Uterus (tissue), 4 donors: Measurements from ENCODE around the gene CORIN. TPM values are rescaled to one million over a fixed set of nuclear protein-coding genes. Genes with fewer than 3 reads are reported as not detected.
"Not testable (repeated sequence)": the region's sequence is repeated elsewhere in the genome, so short reads cannot be mapped to it uniquely, and the experiment has no call there.

Experiments
- DNase-seq, 2 donors: peaks; one replicate each; pipeline ENCODE4 v3.0.0-alpha.2; 2019 to 2020
- H3K27ac ChIP-seq, 2 donors: fragments of 200-600 bp; sonication (generic); 1 replicate in 1 of 2; 2 replicates in 1 of 2; pipeline ENCODE4 v1.5.1; 2016 to 2018
- H3K27me3 ChIP-seq, 2 donors: fragments of 200-600 bp; sonication (generic); one replicate each; pipeline ENCODE4 v1.5.1; 2018 to 2019; ENCODE audit warnings: control low read depth in 1 of 2
- H3K36me3 ChIP-seq, 2 donors: fragments of 200-600 bp; sonication (generic); one replicate each; pipeline ENCODE4 v1.5.1; 2019; ENCODE audit warnings: control low read depth in 1 of 2
- H3K4me1 ChIP-seq, 2 donors: fragments of 200-600 bp; sonication (generic); one replicate each; pipeline ENCODE4 v1.5.1; 2018 to 2019; ENCODE audit warnings: control low read depth in 1 of 2
- H3K4me3 ChIP-seq, 2 donors: fragments of 200-600 bp; sonication (generic); 1 replicate in 1 of 2; 2 replicates in 1 of 2; pipeline ENCODE4 v1.5.1; 2018 to 2019; ENCODE audit warnings: mild to moderate bottlenecking in 1 of 2
- H3K9me3 ChIP-seq, 2 donors: fragments of 200-600 bp; sonication (generic); one replicate each; pipeline ENCODE4 v1.5.1; 2019; ENCODE audit warnings: control low read depth in 1 of 2
- CTCF ChIP-seq, 4 experiments: fragments of 200-600 bp in 2 of 4; fragments of 450-650 bp in 2 of 4; sonication (generic) in 2 of 4; IDR thresholded peaks; one replicate each; pipeline ENCODE4 v1.5.1; 2016 to 2019; ENCODE audit warnings: antibody characterized with exemption in 4 of 4, mild to moderate bottlenecking in 2 of 4, moderate library complexity in 1 of 4
- POLR2A ChIP-seq, 2 donors: fragments of 450-650 bp; IDR thresholded peaks; one replicate each; pipeline ENCODE4 v1.6.1; 2016; ENCODE audit warnings: antibody characterized with exemption in 2 of 2, mild to moderate bottlenecking in 1 of 2, moderate library complexity in 1 of 2
- intact Hi-C: fragments of 100-400 bp; cut with DNase I; formaldehyde crosslinking; loops from one replicate; pipeline ENCODE4 v1.15.1; 2023; ENCODE audit warnings: low total_unique reads
- total RNA-seq, 4 donors: library from RNA; depleted of rRNA in 3 of 4; stranded (reverse); fragments of >200 nt in 3 of 4; gene quantifications; one replicate each; pipeline versions ENCODE4 v1.1.0 to v1.2.4, GENCODE V29; 2014 to 2023
- donor health status: DM: yes; HTN: yes; CAD: no.

The CORIN gene
- total RNA-seq, 4 donors from 2014 or later: 4.8 to 8.5 (median 6.4) TPM

DNA sequence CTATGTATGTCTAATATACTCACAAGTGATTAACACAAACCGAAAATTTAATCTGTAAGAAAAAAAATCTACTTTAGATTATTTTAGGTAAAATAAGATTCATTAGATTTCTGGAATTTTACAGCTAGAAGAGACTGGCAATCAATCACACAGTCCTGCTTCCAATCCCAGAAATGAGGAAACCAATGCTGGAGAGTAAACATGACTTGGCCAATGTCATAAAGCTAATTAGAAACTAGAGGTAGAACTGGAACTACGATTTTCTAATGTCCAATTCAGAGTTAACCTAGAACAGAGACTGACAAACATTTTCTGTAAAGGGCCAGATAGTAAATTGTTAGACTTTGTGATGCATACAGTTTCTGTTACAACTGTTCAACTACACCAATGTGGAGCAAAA lies 123.6 kb downstream of the CORIN start:
- DNase-seq: no peak
- H3K4me3 ChIP-seq: no peak overlapping the region
- no peaks in the 10 kb centered on the region for H3K9me3 ChIP-seq
- no peaks in the 10 kb centered on the region for H3K4me1 ChIP-seq
- no peak overlapping the region for H3K27ac ChIP-seq
- intact Hi-C loops: no loop called here
- H3K36me3 ChIP-seq: no peaks in the 10 kb centered on the region
- TF ChIP-seq POLR2A (IDR thresholded peaks at IDR 0.05): no peak
- TF ChIP-seq CTCF (IDR thresholded peaks at IDR 0.05): no peak
- no peaks in the 10 kb centered on the region for H3K27me3 ChIP-seq

DNA sequence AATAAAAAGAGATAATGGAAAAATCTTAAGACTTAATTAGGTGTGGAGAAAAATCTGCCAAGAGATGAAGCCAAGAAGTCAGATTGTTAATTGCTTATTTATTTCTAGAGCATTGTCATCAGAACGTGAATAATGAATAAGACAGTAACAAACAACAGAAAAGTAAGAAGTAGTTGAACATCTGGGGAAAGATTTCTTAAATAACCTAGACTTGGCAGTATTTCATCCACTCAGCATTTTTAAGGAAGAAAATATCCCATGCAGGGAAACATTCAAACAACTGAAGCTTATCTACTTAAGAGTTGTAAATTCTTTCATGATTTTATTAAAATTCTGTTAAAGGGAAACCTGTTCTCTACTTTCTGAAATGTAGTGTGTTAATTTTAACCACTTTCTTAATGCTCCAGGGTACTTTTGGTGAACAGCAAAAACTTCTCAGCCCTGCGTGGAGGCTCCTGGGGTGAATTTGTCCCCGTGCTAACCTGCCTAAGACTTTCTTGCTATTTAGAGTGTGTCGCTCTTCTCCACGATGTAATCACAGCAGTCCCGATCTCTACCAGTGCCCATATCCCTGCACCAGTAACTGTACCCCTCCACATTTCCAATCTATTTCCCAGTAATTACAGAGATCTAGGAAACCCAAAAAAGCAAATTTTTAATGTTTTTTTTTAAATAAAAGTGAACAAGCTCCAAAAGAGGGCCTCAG lies 124.6 kb downstream of the CORIN start:
- TF ChIP-seq CTCF (IDR thresholded peaks at IDR 0.05): no peak
- TF ChIP-seq POLR2A (IDR thresholded peaks at IDR 0.05): no peak
- H3K9me3 ChIP-seq: no peaks in the 10 kb centered on the region
- no peaks in the 10 kb centered on the region for H3K4me1 ChIP-seq
- no peak overlapping the region for H3K27ac ChIP-seq
- H3K27me3 ChIP-seq: no peaks in the 10 kb centered on the region
- no peak overlapping the region for H3K4me3 ChIP-seq
- intact Hi-C loops: no loop called here
- no peaks in the 10 kb centered on the region for H3K36me3 ChIP-seq
- DNase-seq: no peak

GRCh38 chr4:47711646-47712045 lies 126.2 kb downstream of the CORIN start:
- no peak for DNase-seq
- no peaks in the 10 kb centered on the region for H3K36me3 ChIP-seq
- H3K27ac ChIP-seq: no peak overlapping the region
- intact Hi-C loops: no loop called here
- no peak for TF ChIP-seq CTCF (IDR thresholded peaks at IDR 0.05)
- TF ChIP-seq POLR2A (IDR thresholded peaks at IDR 0.05): no peak
- no peaks in the 10 kb centered on the region for H3K4me1 ChIP-seq
- H3K27me3 ChIP-seq: no peaks in the 10 kb centered on the region
- H3K4me3 ChIP-seq: no peak overlapping the region
- no peaks in the 10 kb centered on the region for H3K9me3 ChIP-seq

DNA sequence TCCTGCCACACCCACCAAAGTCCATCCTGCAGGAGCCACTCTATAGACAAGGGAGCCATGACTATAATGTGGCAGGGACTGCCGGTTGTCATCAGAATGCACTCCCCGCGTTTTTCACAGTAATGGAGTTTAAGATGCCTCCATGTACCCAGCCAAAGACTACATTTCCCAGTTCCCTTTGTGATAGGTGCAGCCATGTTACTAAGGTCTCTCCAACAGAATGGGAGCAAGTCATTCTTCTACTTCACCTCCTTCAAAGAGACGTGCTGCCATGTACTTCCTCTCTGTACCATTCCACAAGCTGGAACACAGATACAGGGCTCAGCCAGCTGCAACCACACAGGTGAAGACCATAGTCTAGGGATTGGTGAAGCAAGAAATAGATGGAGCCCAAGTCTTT lies 126.7 kb downstream of the CORIN start:
- no peak for DNase-seq
- Histone ChIP-seq H3K27ac (no peak overlapping the region), H3K4me1 (no peaks in the 10 kb centered on the region), H3K4me3 (no peak overlapping the region), H3K9me3 (no peaks in the 10 kb centered on the region), H3K36me3 (no peaks in the 10 kb centered on the region), H3K27me3 (no peaks in the 10 kb centered on the region)
- TF ChIP-seq CTCF (IDR thresholded peaks at IDR 0.05) (no peak), POLR2A (IDR thresholded peaks at IDR 0.05) (no peak)
- intact Hi-C loops: no loop called here

- H3K27ac ChIP-seq, DNase-seq, H3K27me3 ChIP-seq, H3K4me3 ChIP-seq, H3K4me1 ChIP-seq, H3K9me3 ChIP-seq, intact Hi-C loops, H3K36me3 ChIP-seq: not testable (repeated sequence)
Observed at GRCh38 chr4:47706352-47706751, 131.5 kb downstream of the CORIN start.
